NCI-H187 (cell line): ENCODE measurements around the gene OGFOD3.
A peak's percentile ranks its signal among the peaks of the same experiment; 100 is the strongest.

ENCODE experiments used
- DNase-seq, 2 experiments: peaks; one replicate each; lab custom pipeline; 2025; lab: John Stamatoyannopoulos, UW

Gene OGFOD3

GRCh38 chr17:82406131-82406671, 12.2 kb downstream of the OGFOD3 start:
- DNase-seq, result no peak

GRCh38 chr17:82405051-82405450, 13.3 kb downstream of the OGFOD3 start:
- DNase-seq, result no peak

GRCh38 chr17:82403662-82404660, 14.4 kb downstream of the OGFOD3 start:
- DNase-seq, result no peak

DNA sequence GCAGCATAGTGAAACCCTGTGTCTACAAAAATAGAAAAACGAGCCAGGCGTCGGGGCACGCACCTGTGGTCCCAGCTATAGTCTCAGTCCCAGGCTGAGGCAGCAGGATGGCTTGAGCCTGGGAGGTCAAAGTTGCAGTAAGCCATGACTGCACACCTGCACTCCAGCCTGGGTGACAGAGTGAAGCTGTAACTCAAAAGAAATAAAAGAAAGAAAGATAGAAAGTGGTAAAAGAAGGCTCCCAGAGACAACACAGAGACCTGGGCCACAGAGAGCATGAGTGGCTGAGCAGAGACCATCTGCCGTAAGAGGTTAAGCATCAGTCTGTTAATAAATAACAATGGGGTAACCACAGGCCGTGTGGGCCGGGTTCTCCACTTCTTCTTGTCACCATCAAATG, 15.5 kb downstream of the OGFOD3 start:
- DNase-seq, result no peak

- DNase-seq, result no peak
Observed at GRCh38 chr17:82400830-82401229, 17.6 kb downstream of the OGFOD3 start.

DNA sequence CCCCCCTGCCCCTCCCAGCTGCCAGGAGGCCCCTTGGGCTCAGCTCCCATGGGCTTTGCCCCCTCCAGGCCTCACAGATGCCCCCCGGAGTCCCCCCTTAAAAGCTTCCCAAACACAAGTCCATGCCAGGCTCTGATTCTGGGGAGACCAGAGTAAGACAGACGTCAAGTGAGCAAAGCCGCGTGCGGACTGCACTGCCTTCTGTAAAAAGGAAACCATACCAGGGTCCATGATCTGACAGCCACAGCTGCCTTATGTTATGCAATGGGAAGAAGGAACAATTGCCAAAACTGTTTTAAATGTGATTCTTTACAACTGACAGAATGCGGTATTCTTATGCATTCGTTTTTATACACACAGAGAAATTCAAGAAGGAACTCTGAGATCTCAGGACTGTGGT, 18.2 kb downstream of the OGFOD3 start:
- DNase-seq, result no peak

DNA sequence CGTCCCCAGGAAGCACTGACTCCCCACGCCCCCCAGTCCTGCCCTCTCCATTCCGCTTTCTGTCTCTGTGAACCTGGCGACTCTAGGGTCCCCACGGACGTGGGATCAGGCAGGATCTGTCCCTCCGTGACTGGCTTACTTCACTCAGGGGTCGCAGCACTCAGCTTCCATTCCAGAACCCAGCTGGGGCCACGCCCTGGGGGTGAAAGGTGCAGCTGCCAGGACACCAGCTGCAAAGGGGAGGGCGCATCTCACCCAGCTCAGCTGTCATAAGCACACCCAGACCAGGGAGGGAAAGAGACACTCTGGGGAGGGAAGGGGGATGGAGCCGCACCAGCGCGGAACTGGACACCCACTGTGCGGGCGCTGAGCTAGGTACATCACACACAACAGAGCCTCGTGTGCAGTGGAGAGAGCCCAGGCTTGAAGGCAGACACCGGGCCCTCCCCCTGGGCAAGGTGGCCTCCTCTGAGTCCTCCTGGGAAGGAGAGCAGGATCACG, 18.7 kb downstream of the OGFOD3 start:
- DNase-seq, result peak in 1 of 2 experiments; percentile 54

- no peak for DNase-seq
Observed at GRCh38 chr17:82399041-82399441, 19.3 kb downstream of the OGFOD3 start.

- peak in 1 of 2 experiments; percentile 38 for DNase-seq
Observed at GRCh38 chr17:82397449-82398335, 20.7 kb downstream of the OGFOD3 start.

DNA sequence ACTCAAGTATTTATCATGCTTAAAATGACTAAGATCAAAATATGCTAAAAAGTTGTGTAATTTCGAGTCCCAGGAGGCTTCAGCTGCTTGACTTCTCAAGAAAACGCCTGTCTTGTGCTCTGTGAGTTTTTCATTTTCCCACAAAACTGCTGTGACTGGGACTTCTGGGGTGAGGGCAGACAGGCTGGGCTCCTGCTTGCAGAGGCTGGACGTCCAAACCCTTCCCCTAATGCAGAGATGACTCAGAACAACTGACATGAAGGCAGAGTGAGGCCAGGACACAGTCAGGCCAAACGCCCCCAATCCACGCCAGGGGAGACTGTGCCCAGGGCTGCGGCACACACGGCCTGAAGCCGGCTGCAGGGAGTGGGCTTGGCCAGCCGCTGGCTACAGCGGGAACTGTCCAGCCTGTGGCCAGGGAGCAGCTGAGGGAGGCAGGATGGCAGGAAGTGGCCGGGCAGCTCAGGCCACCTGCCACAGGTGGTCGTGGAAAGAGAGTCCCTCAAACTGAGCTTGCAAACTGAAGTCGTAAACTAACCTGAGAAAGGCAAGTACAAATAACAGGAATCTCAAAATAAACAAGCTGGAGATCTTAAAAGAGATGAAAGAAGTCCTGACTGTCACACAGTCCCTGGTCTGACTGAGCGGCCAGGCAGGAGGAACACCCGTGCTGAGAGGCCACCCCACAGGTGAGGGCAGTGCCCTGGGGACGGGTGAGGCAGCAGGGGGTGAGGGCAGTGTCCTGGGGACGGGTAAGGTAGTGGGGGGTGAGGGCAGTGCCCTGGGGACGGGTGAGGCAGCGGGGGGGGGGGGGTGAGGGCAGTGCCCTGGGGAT, 21.6 kb downstream of the OGFOD3 start:
- DNase-seq, result no peak

DNA sequence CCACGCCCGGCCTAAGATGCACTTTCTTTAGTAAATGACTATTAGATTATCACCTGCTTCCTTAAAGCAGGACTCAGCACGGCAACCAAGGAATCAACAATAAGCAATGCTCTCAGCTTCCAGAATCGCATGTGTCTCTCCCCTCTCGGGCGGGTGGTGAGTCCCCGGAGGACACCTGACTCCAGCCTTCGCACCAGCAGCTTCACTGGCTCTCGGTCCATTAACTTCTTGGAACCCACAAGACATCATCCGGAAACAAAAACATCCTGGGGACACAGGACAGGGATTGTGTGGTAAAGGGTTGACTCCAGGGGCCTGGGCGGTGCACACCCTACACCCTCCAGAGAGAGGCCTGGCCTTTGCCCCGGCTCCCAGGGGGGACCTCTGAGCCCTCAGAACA, 24.1 kb downstream of the OGFOD3 start:
- no peak for DNase-seq

GRCh38 chr17:82392941-82393340, 25.4 kb downstream of the OGFOD3 start:
- DNase-seq, result no peak

- DNase-seq, result no peak
Observed at GRCh38 chr17:82392209-82392920, 26.0 kb downstream of the OGFOD3 start.

DNA sequence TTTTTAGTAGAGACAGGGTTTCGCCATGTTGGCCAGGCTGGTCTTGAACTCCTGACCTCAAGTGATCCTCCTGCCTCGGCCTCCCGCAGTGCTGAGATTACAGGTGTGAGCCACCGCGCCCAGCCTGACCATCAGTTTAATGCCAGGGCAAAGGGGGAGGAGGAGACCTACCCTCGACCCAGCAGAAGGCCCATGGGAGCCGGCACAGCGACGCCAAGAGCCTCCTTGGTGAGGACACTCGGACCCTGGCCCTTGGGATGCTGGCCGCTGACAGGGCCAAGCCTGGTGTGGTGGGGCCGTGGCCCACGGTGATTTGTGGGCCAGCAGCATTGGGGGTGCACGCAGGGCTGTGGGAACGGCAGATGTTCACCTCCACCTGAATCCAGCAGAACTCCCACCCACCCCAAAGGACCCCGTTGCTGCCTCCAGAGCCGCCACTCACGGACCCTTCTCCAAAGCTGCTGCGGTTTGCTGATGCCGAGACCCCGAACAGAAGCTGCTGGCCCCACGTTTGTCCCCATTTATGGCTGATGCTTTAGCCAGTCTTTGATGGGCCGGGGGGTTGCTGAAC, 26.8 kb downstream of the OGFOD3 start:
- no peak for DNase-seq

DNA sequence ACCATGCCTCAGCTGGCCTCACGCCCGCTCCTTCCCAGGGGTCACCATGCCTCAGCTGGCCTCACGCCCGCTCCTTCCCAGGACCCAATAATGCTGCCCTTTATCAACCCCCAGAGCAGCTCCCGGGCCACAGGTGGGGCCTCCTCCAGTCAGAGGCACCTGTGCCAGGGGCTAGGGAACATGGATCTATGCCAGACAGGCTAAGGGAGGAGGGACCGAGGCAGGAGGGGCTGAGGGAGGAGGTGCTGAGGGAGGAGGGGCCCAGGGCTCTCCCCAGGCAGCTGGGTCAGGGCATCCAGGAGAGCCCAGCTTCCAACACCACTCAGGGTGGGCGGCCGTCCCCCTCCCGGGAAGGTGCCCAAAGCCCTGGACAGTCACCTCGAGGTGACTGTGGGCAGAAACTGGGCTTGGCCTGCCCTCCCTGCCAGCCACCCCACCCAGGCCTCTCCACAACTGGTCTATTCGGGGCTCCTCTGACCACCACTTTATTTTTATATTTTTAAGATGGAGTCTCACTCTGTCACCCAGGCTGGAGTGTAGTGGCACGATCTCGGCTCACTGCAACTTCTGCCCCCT, 27.4 kb downstream of the OGFOD3 start:
- DNase-seq, result no peak

DNA sequence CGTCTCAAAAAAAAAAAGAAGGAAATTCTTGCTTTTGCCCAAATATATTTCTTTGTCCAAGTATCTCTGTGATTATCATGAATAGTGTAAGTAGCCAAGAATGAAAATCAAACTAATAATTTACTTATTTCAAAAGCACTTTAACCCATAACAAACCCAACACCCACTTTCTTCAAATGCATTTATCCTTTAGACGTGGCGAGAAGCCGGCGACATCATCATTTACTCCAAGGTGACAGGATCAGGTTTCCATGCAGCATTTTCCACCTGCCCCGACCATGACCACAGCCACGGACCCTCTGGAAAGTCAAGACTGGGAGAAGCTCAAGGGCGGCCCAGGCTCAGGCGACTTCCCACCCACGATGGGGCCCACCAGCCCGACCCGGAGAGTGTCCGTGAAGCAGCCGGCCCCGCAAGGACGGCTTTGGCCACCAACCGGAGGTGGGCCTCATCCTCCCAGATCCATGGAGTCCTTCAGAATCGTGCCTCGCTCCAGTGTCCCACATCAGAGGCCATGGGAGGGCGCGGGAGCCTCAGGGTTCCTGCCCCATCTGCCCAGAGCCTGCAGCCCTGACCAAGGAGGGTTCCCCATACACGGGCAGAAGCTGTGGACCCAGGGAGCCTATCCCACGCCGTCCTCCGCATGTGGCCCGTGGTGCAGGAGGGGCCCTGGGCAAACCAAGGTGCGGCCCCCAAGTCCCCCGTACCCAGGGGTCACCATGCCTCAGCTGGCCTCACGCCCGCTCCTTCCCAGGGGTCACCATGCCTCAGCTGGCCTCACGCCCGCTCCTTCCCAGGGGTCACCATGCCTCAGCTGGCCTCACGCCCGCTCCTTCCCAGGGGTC, 28.1 kb downstream of the OGFOD3 start:
- DNase-seq, result no peak

DNA sequence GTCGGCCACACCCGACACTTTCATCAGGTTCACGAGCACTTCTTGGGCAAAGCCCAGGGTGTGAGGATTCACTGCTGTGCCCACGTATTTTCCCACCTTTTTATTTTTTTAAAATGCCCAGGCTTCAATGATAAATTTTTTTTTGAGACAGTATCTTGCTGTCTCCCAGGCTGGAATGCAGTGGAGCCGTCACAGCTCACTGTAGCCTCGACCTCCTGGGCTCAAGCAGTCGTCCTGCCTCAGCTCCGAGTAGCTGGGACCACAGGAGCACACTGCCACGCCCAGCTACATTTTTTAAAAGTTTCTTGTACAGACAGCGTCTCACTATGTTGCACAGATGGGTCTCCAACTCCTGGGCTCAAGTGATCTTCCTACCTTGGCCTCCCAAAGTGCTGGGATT, 29.0 kb downstream of the OGFOD3 start:
- DNase-seq, result no peak

DNA sequence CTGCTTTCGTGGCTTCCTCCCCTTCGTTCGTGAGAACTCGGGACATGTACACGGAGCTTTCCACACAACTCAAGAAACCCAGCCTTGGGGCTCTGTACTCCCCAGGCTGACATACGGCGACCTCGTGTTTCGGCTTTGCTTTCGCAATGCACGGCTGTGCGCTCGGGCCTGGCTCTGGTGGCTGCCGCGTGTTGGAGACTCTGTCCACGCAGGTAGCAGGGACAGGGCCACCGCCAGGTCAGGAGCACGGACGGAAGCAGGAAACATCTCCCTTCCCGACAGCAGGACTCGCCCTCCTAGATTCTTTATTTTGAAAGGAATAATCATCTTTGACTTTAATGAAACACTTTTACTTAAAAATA, 29.5 kb downstream of the OGFOD3 start:
- DNase-seq, result no peak
